Astrocyte (in vitro differentiated cells and primary cell): ENCODE results near the gene ALPG. TPM values are rescaled to one million over a fixed set of nuclear protein-coding genes. Genes with fewer than 3 reads are reported as not detected.

ENCODE experiments used
- DNase-seq: peaks from one replicate; pipeline ENCODE4 v3.0.0-alpha.2; 2010; ENCODE audit warnings: low read depth
- FAIRE-seq: peaks from 2 replicates; lab custom pipeline; 2011; peaks lifted over from hg19 to GRCh38; lab: Jason Lieb, UNC
- H2AFZ ChIP-seq: 2 replicates; pipeline ENCODE4 v1.6.0; 2012; ENCODE audit warnings: low read depth, low read length, inconsistent platforms
- H3K27ac ChIP-seq: 2 replicates; pipeline ENCODE4 v1.5.1; 2011; ENCODE audit warnings: low read depth, low read length, inconsistent platforms
- H3K27me3 ChIP-seq: 2 replicates; pipeline ENCODE4 v1.6.0; 2011; ENCODE audit warnings: low read length, inconsistent platforms; ENCODE audit not compliant: insufficient read depth
- H3K36me3 ChIP-seq: 2 replicates; pipeline ENCODE4 v1.5.1; 2011; ENCODE audit warnings: low read length, inconsistent platforms; ENCODE audit not compliant: insufficient read depth
- H3K4me1 ChIP-seq: 2 replicates; pipeline ENCODE4 v1.5.1; 2011; ENCODE audit warnings: low read length, inconsistent platforms; ENCODE audit not compliant: insufficient read depth
- H3K4me2 ChIP-seq: 2 replicates; pipeline ENCODE4 v1.6.0; 2012; ENCODE audit warnings: low read length, inconsistent platforms
- H3K4me3 ChIP-seq: 2 replicates; pipeline ENCODE4 v1.5.1; 2011; ENCODE audit warnings: low read depth, mild to moderate bottlenecking, low read length, inconsistent platforms; ENCODE audit not compliant: insufficient read depth
- H3K79me2 ChIP-seq: 2 replicates; pipeline ENCODE4 v1.6.0; 2012; ENCODE audit warnings: mild to moderate bottlenecking, low read length, inconsistent platforms; ENCODE audit not compliant: insufficient read depth
- H3K9ac ChIP-seq: 2 replicates; pipeline ENCODE4 v1.6.0; 2012; ENCODE audit warnings: mild to moderate bottlenecking, low read length, inconsistent platforms
- H3K9me3 ChIP-seq: 2 replicates; pipeline ENCODE4 v1.5.1; 2012; ENCODE audit warnings: low read depth, mild to moderate bottlenecking, low read length, inconsistent platforms; ENCODE audit not compliant: insufficient read depth
- H4K20me1 ChIP-seq: 2 replicates; pipeline ENCODE4 v1.6.0; 2012; ENCODE audit warnings: low read length, inconsistent platforms; ENCODE audit not compliant: insufficient read depth
- H3K27ac Mint-ChIP-seq: one replicate; pipeline ENCODE4 v1.8.0; 2021; ENCODE audit warnings: mild to moderate bottlenecking, mixed read lengths; ENCODE audit not compliant: unreplicated experiment
- H3K27me3 Mint-ChIP-seq: one replicate; pipeline ENCODE4 v1.8.0; 2021; ENCODE audit warnings: low read depth, mixed read lengths; ENCODE audit not compliant: unreplicated experiment
- H3K36me3 Mint-ChIP-seq: one replicate; pipeline ENCODE4 v1.8.0; 2021; ENCODE audit warnings: low read depth, mixed read lengths; ENCODE audit not compliant: unreplicated experiment
- H3K4me1 Mint-ChIP-seq: one replicate; pipeline ENCODE4 v1.8.0; 2021; ENCODE audit warnings: low read depth, mixed read lengths; ENCODE audit not compliant: unreplicated experiment
- H3K4me3 Mint-ChIP-seq: one replicate; pipeline ENCODE4 v1.8.0; 2021; ENCODE audit warnings: mild to moderate bottlenecking, moderate library complexity, mixed read lengths; ENCODE audit not compliant: unreplicated experiment
- H3K9me3 Mint-ChIP-seq: one replicate; pipeline ENCODE4 v1.8.0; 2021; ENCODE audit warnings: mild to moderate bottlenecking, mixed read lengths; ENCODE audit not compliant: unreplicated experiment
- CTCF ChIP-seq: IDR thresholded peaks from 2 replicates; pipeline ENCODE4 v1.5.1; 2011; ENCODE audit warnings: low read depth, mild to moderate bottlenecking, inconsistent platforms, low read length, moderate library complexity; ENCODE audit not compliant: insufficient read depth
- EZH2 ChIP-seq: IDR thresholded peaks from 2 replicates; pipeline ENCODE4 v1.6.1; 2012; ENCODE audit warnings: mild to moderate bottlenecking, low read length, inconsistent platforms; ENCODE audit not compliant: insufficient read depth
- total RNA-seq: library from RNA; stranded (reverse); gene quantifications from 2 replicates; pipeline ENCODE4 v1.2.1, GENCODE V29; 2021

The ALPG gene
- total RNA-seq, 1 donor from 2014 or later = 0.27 TPM

GRCh38 chr2:232410238-232410900 is 3.7 kb downstream of the ALPG start:
- no peaks in the 10 kb centered on the region for H3K4me1 ChIP-seq
- no peaks in the 10 kb centered on the region for H3K9me3 Mint-ChIP-seq
- H3K27ac ChIP-seq = no peak overlapping the region
- TF ChIP-seq CTCF = no peak
- TF ChIP-seq EZH2 = no peak
- H3K36me3 ChIP-seq = no peaks in the 10 kb centered on the region
- no peak overlapping the region for H2AFZ ChIP-seq
- H3K27me3 Mint-ChIP-seq = peaks cover 45% of the 10 kb centered on the region
- peaks cover 27% of the 10 kb centered on the region for H3K27me3 ChIP-seq
- DNase-seq (no peak), FAIRE-seq (no peak)
- no peaks in the 10 kb centered on the region for H4K20me1 ChIP-seq
- no peak overlapping the region for H3K4me3 Mint-ChIP-seq
- no peaks in the 10 kb centered on the region for H3K79me2 ChIP-seq
- H3K9ac ChIP-seq = no peak overlapping the region
- no peaks in the 10 kb centered on the region for H3K9me3 ChIP-seq
- H3K4me3 ChIP-seq = no peak overlapping the region
- H3K27ac Mint-ChIP-seq = no peak overlapping the region
- no peak overlapping the region for H3K4me2 ChIP-seq
- H3K36me3 Mint-ChIP-seq = no peaks in the 10 kb centered on the region
- peaks cover 4% of the 10 kb centered on the region for H3K4me1 Mint-ChIP-seq

- H3K27me3 ChIP-seq = peaks cover 32% of the 10 kb centered on the region
Measured at GRCh38 chr2:232411901-232412629, 5.4 kb downstream of the ALPG start.

More at GRCh38 chr2:232411901-232412629, 5.4 kb downstream of the ALPG start:
- H3K27me3 Mint-ChIP-seq = peaks cover 54% of the 10 kb centered on the region
- Histone ChIP-seq H3K79me2 (no peaks in the 10 kb centered on the region), H2AFZ (no peak overlapping the region), H3K4me1 (no peaks in the 10 kb centered on the region), H3K9ac (no peak overlapping the region), H3K4me3 (no peak overlapping the region), H3K4me2 (no peak overlapping the region), H3K27ac (no peak overlapping the region), H3K9me3 (no peaks in the 10 kb centered on the region), H4K20me1 (no peaks in the 10 kb centered on the region), H3K36me3 (no peaks in the 10 kb centered on the region)
- no peak overlapping the region for H3K4me3 Mint-ChIP-seq
- H3K27ac Mint-ChIP-seq = no peak overlapping the region
- no peaks in the 10 kb centered on the region for H3K36me3 Mint-ChIP-seq
- TF ChIP-seq EZH2 (no peak), CTCF (no peak)
- FAIRE-seq (no peak), DNase-seq (no peak)
- peaks cover 4% of the 10 kb centered on the region for H3K4me1 Mint-ChIP-seq
- H3K9me3 Mint-ChIP-seq = no peaks in the 10 kb centered on the region
